Fibroblast of villous mesenchyme (primary cell): Measurements from ENCODE around the gene PAM16. TPM values are rescaled to one million over a fixed set of nuclear protein-coding genes. Genes with fewer than 3 reads are reported as not detected.
"Not testable (repeated sequence)": the region's sequence is repeated elsewhere in the genome, so short reads cannot be mapped to it uniquely, and the experiment has no call there.

Experiments used
- DNase-seq: peaks from one replicate; pipeline ENCODE4 v3.0.0-alpha.2; 2010; ENCODE audit warnings: low read depth
- H3K4me3 ChIP-seq: 2 replicates; pipeline ENCODE4 v1.5.1; 2011; ENCODE audit warnings: low read depth, mild to moderate bottlenecking, low read length
- CTCF ChIP-seq: IDR thresholded peaks from 2 replicates; pipeline ENCODE4 v1.5.1; 2012; ENCODE audit warnings: low read depth, mild to moderate bottlenecking, low read length; ENCODE audit not compliant: insufficient read depth
- total RNA-seq: library from RNA; depleted of rRNA; stranded (reverse); fragments of >200 nt; gene quantifications from 2 replicates; pipeline ENCODE4 v1.2.3, GENCODE V29; 2012

Gene PAM16
- total RNA-seq = 19.9 and 23.5 TPM in 2 replicates

DNA sequence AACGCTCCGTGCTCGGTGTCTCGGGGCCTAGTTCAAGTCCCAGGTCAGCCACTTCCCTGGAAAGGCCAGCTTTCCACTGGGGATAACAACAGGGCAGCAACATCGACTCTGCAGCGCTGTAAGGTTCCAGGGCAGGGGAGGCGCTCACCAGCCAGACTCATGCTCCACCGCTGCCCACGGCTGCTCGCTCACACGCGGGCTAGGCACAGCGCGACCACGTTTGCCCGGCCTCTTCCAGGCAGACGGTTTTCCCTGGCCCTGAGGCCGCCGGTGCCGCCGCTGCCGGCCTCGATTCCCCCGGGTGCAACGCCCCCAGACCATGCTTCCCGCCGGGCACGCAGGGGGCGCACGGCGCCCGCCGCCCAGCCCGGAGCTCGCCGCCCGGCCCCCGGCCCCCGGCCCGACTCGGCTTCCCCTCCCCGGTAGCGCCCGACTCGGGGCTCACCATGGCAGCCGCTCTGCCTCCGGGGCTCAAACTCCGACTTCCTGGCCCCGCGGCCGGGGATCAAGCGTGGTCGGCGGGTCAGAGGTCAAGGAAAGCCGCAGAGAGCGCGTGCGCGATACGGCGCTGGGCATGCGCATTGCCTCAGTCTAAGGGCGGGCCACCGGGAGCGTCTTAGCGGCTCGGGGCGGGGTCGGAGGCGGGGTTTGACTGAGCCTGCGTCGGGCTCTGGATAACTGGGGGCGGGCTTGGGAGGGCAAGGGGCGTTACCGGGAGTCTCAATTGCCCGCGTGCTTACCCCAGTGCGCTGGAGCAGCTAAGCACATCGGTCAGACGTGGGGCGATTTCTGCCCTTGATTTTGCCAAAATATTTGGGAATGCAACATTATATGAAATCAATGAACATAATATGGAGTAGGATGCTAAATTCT, at the start of gene PAM16:
PAM16 (minus strand) TSS at position 535 of the 873 bp plus-strand sequence; CDS start at position 448, 87 bp downstream.
- TF ChIP-seq CTCF = no peak
- DNase-seq = peak; percentile 95
- peak within 1 kb of the TSS; percentile 77 for H3K4me3 ChIP-seq

DNA sequence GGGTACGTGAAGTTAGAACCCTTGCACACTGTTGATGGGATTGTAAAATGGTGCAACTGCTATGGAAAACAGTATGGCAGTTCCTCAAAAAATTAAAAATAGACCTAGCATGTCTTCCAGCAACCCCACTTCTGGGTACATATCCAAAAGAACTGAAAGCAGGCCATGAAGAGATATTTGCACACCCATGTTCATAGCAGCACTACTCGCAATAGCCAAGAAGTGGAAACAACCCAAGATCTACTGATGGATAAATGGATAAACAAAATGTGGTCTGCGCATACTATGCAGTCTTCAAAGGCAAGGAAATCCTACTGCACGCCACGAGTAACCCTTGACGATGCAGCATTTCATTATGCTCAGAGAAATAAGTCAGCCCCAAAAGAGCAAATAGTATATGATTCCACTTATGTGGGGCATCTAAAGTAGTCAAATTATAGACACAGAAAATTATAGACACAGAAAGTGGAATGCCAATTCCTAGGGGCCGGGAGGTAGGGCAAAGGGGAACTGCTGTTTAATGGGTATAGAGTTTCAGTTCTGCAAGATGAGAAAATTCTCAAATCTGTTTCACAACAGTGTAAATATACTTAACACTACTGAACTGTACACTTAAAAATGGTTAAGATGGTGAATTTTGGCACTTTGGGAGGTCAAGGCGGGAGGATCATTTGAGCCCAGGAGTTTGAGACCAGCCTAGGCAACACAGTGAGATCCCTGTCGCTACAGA, 48.0 kb upstream of the PAM16 start:
- H3K4me3 ChIP-seq = no peak overlapping the region
- no peak for TF ChIP-seq CTCF
- no peak for DNase-seq

GRCh38 chr16:4395055-4395726, 44.1 kb upstream of the PAM16 start:
- no peak for DNase-seq

GRCh38 chr16:4393850-4394249, 42.7 kb upstream of the PAM16 start:
- H3K4me3 ChIP-seq = not testable (repeated sequence)

More at GRCh38 chr16:4395055-4395726, 44.1 kb upstream of the PAM16 start:
- TF ChIP-seq CTCF = no peak
- H3K4me3 ChIP-seq = no peak overlapping the region

GRCh38 chr16:4393240-4393600, 42.1 kb upstream of the PAM16 start:
- TF ChIP-seq CTCF = no peak
- H3K4me3 ChIP-seq = no peak overlapping the region
- DNase-seq = peak; percentile 80

More at GRCh38 chr16:4393850-4394249, 42.7 kb upstream of the PAM16 start:
- not testable (repeated sequence) for DNase-seq

GRCh38 chr16:4392382-4393239, 41.5 kb upstream of the PAM16 start:
- TF ChIP-seq CTCF = no peak
- peak; percentile 87 for DNase-seq
- H3K4me3 ChIP-seq = no peak overlapping the region
